IMR-90 (cell line): ENCODE results near the gene DDX54. TPM values are rescaled to one million over a fixed set of nuclear protein-coding genes. Genes with fewer than 3 reads are reported as not detected.
A peak's percentile ranks its signal among the peaks of the same experiment; 100 is the strongest.

Experiments
- ATAC-seq: fragments of 200-7000 bp; cut with Tn5 transposase; 2 replicates; pipeline ENCODE4 v1.9.1; 2020; ENCODE audit warnings: low read depth, mild to moderate bottlenecking, moderate library complexity
- BruUV-seq: library from RNA; stranded (reverse); fragments of 400-500 nt; replicated peaks from 2 replicates; lab custom pipeline; 2021; lab: Mats Ljungman, UMichigan
- CTCF ChIA-PET: fragments of 300-600 bp; formaldehyde crosslinking; extraction: SDS; loops from one replicate; lab custom pipeline; 2021; ENCODE audit warnings: antibody characterized with exemption; lab: Yijun Ruan, JAX
- POLR2A ChIA-PET: fragments of 300-600 bp; sonication (Branson Sonifier 250); formaldehyde crosslinking; loops from one replicate; lab custom pipeline; 2022; ENCODE audit warnings: antibody characterized with exemption; ENCODE audit not compliant: unreplicated experiment; lab: Charles Lee
- DNase-seq: peaks from one replicate; pipeline ENCODE4 v3.0.0; 2013
- H2AFZ ChIP-seq: replicated peaks from 2 replicates; pipeline ENCODE3; 2013; ENCODE audit warnings: low read length, mild to moderate bottlenecking; ENCODE audit not compliant: poor library complexity
- H2AK5ac ChIP-seq: 2 replicates; pipeline ENCODE4 v1.6.1; 2013; ENCODE audit warnings: low read depth, low read length, inconsistent platforms
- H2AK9ac ChIP-seq: replicated peaks from 2 replicates; pipeline ENCODE3; 2013; ENCODE audit warnings: mild to moderate bottlenecking, low read depth, low read length, moderate library complexity; ENCODE audit not compliant: poor library complexity
- H2BK120ac ChIP-seq: 2 replicates; pipeline ENCODE4 v1.6.1; 2013; ENCODE audit warnings: low read depth, low read length, inconsistent platforms
- H2BK15ac ChIP-seq: 3 replicates; pipeline ENCODE4 v1.6.1; 2013; ENCODE audit warnings: low read depth, low read length, inconsistent platforms
- H2BK20ac ChIP-seq: 2 replicates; pipeline ENCODE4 v1.6.1; 2013; ENCODE audit warnings: low read depth, mild to moderate bottlenecking, inconsistent platforms, low read length, moderate library complexity
- H2BK5ac ChIP-seq: 2 replicates; pipeline ENCODE4 v1.6.1; 2013; ENCODE audit warnings: mild to moderate bottlenecking, low read depth, low read length, inconsistent platforms; ENCODE audit not compliant: poor library complexity, severe bottlenecking
- H3K14ac ChIP-seq: replicated peaks from 2 replicates; pipeline ENCODE4 v1.6.1; 2013; ENCODE audit warnings: low read depth, low read length, inconsistent platforms
- H3K18ac ChIP-seq: 2 replicates; pipeline ENCODE4 v1.6.1; 2013; ENCODE audit warnings: low read depth, low read length, control low read depth
- H3K23ac ChIP-seq: 2 replicates; pipeline ENCODE4 v1.6.1; 2013; ENCODE audit warnings: low read depth, low read length, inconsistent platforms
- H3K27ac ChIP-seq: 2 replicates; pipeline ENCODE4 v1.5.1; 2013; ENCODE audit warnings: mild to moderate bottlenecking, control low read depth, low read length; ENCODE audit not compliant: insufficient read depth
- H3K27me3 ChIP-seq: 2 replicates; pipeline ENCODE4 v1.6.1; 2013; ENCODE audit warnings: low read length; ENCODE audit not compliant: control insufficient read depth, insufficient read depth
- H3K36me3 ChIP-seq: 2 replicates; pipeline ENCODE4 v1.6.1; 2013; ENCODE audit warnings: low read length, mixed read lengths; ENCODE audit not compliant: control insufficient read depth, insufficient read depth
- H3K4ac ChIP-seq: 2 replicates; pipeline ENCODE4 v1.6.1; 2013; ENCODE audit warnings: low read depth, low read length, inconsistent platforms
- H3K4me1 ChIP-seq: 2 replicates; pipeline ENCODE4 v1.6.1; 2013; ENCODE audit warnings: low read length, mixed read lengths; ENCODE audit not compliant: control insufficient read depth, insufficient read depth
- H3K4me2 ChIP-seq: 2 replicates; pipeline ENCODE4 v1.6.1; 2013; ENCODE audit warnings: low read depth, mild to moderate bottlenecking, control low read depth, low read length, moderate library complexity
- H3K4me3 ChIP-seq: 2 replicates; pipeline ENCODE4 v1.5.1; 2013; ENCODE audit warnings: low read depth, mild to moderate bottlenecking, control low read depth, low read length, moderate library complexity; ENCODE audit not compliant: insufficient read depth
- H3K56ac ChIP-seq: 2 replicates; pipeline ENCODE4 v1.6.1; 2013; ENCODE audit warnings: low read length, inconsistent platforms; ENCODE audit not compliant: insufficient read depth; ENCODE audit errors: extremely low read depth
- H3K79me1 ChIP-seq, 2 experiments: 2 replicates each; pipeline ENCODE4 v1.6.1; 2013; ENCODE audit warnings: low read length in 2 of 2, inconsistent platforms in 1 of 2, low read depth in 1 of 2
- H3K9ac ChIP-seq: 2 replicates; pipeline ENCODE4 v1.6.1; 2013; ENCODE audit warnings: low read depth, low read length, control low read depth
- H3K9me1 ChIP-seq: 2 replicates; pipeline ENCODE4 v1.6.1; 2013; ENCODE audit warnings: low read length, inconsistent platforms; ENCODE audit not compliant: insufficient read depth
- H3K9me3 ChIP-seq: 2 replicates; pipeline ENCODE4 v1.6.1; 2013; ENCODE audit warnings: low read length; ENCODE audit not compliant: control insufficient read depth, insufficient read depth
- H4K20me1 ChIP-seq: 2 replicates; pipeline ENCODE4 v1.6.1; 2013; ENCODE audit warnings: low read length, inconsistent platforms; ENCODE audit not compliant: insufficient read depth
- H4K5ac ChIP-seq: 2 replicates; pipeline ENCODE4 v1.6.1; 2013; ENCODE audit warnings: mild to moderate bottlenecking, low read depth, low read length, control low read depth
- H4K8ac ChIP-seq, 2 experiments: 2 replicates each; pipeline ENCODE4 v1.6.1; 2013; ENCODE audit warnings: low read depth in 2 of 2, low read length in 2 of 2, control low read depth in 1 of 2, inconsistent platforms in 1 of 2
- H4K91ac ChIP-seq: 2 replicates; pipeline ENCODE4 v1.6.1; 2013; ENCODE audit warnings: low read depth, low read length, inconsistent platforms; ENCODE audit not compliant: insufficient read depth
- BHLHE40 ChIP-seq: fragments of 150-350 bp; IDR thresholded peaks from 2 replicates; pipeline ENCODE4 v1.6.1; 2016; ENCODE audit warnings: mild to moderate bottlenecking, low read depth, low read length
- CEBPB ChIP-seq: IDR thresholded peaks from 2 replicates; pipeline ENCODE4 v1.6.1; 2012; ENCODE audit warnings: low read depth, low read length, improper control_type of control experiment
- CHD1 ChIP-seq: IDR thresholded peaks from 2 replicates; pipeline ENCODE4 v1.6.1; 2012; ENCODE audit warnings: low read depth, low read length, improper control_type of control experiment
- FOS ChIP-seq: fragments of 150-350 bp; IDR thresholded peaks from 2 replicates; pipeline ENCODE4 v1.6.1; 2016; ENCODE audit warnings: low read depth, low read length
- MAFK ChIP-seq: IDR thresholded peaks from 2 replicates; pipeline ENCODE4 v1.6.1; 2012; ENCODE audit warnings: low read depth, low read length, improper control_type of control experiment
- MAZ ChIP-seq: IDR thresholded peaks from 2 replicates; pipeline ENCODE4 v1.6.1; 2012; ENCODE audit warnings: low read depth, mild to moderate bottlenecking, low read length, improper control_type of control experiment, moderate library complexity, borderline replicate concordance
- MXI1 ChIP-seq: IDR thresholded peaks from 2 replicates; pipeline ENCODE4 v1.6.1; 2012; ENCODE audit warnings: low read depth, mild to moderate bottlenecking, low read length, moderate library complexity, borderline replicate concordance
- NFE2L2 ChIP-seq: fragments of 150-350 bp; IDR thresholded peaks from 2 replicates; pipeline ENCODE4 v1.6.1; 2016; ENCODE audit warnings: low read depth, mild to moderate bottlenecking, low read length
- POLR2A ChIP-seq: IDR thresholded peaks from 2 replicates; pipeline ENCODE4 v1.6.1; 2012; ENCODE audit warnings: mild to moderate bottlenecking, low read depth, low read length
- RAD21 ChIP-seq: IDR thresholded peaks from 2 replicates; pipeline ENCODE4 v1.6.1; 2012; ENCODE audit warnings: low read length, improper control_type of control experiment
- RCOR1 ChIP-seq: IDR thresholded peaks from 2 replicates; pipeline ENCODE4 v1.6.1; 2012; ENCODE audit warnings: mild to moderate bottlenecking, low read length, improper control_type of control experiment; ENCODE audit not compliant: insufficient replicate concordance
- RFX5 ChIP-seq: IDR thresholded peaks from 2 replicates; pipeline ENCODE4 v1.8.0; 2012; ENCODE audit warnings: low read depth, mild to moderate bottlenecking, low read length, moderate library complexity
- SMC3 ChIP-seq: fragments of 150-350 bp; IDR thresholded peaks from 2 replicates; pipeline ENCODE4 v1.6.1; 2016; ENCODE audit warnings: low read depth, mild to moderate bottlenecking, antibody characterized with exemption, low read length, moderate library complexity
- WGBS, 2 experiments: methylation state at CpG; one replicate each; pipeline versions ENCODE4 v1.1.5 to v1.1.7; 2013; ENCODE audit warnings: missing lambda C conversion rate in 2 of 2; ENCODE audit not compliant: insufficient read length in 1 of 2; ENCODE audit errors: extremely low coverage in 2 of 2; 5-methylcytosine and 5-hydroxymethylcytosine counted together
- dilution Hi-C: fragments of 300-500 bp; cut with HindIII; formaldehyde crosslinking; loops from one replicate; pipeline ENCODE4 v1.14.3; 2018; ENCODE audit warnings: low sequenced_read_pairs; ENCODE audit not compliant: unreplicated experiment
- in situ Hi-C: fragments of 300-500 bp; cut with MboI; formaldehyde crosslinking; loops from 3 replicates; pipeline ENCODE4 v1.14.3; 2019; ENCODE audit warnings: low sequenced_read_pairs, inconsistent platforms, mixed read lengths
- intact Hi-C: fragments of 100-400 bp; cut with micrococcal nuclease; formaldehyde crosslinking; loops from 2 replicates; pipeline ENCODE4 v1.10.0; 2022
- polyA plus RNA-seq, 3 experiments: library from polyadenylated mRNA; depleted of rRNA; stranded (reverse); fragments of >200 nt; gene quantifications; 2 replicates each; pipeline ENCODE4 v1.2.3, GENCODE V29; 2012; ENCODE audit warnings: low replicate concordance in 1 of 3
- total RNA-seq: library from RNA; depleted of rRNA; stranded (reverse); fragments of >200 nt; gene quantifications from 2 replicates; pipeline ENCODE4 v1.2.3, GENCODE V29; 2012
- TF ChIP-seq, protein P1 (sequence below): fragments of 150-350 bp; IDR thresholded peaks from 2 replicates; pipeline ENCODE4 v1.6.1; 2016; ENCODE audit warnings: low read depth, mild to moderate bottlenecking, low read length, moderate library complexity, borderline replicate concordance
- TF ChIP-seq, protein P2 (sequence below): conservative IDR thresholded peaks from 2 replicates; pipeline ENCODE4 v1.5.1; 2012; ENCODE audit warnings: mild to moderate bottlenecking, low read depth, low read length, improper control_type of control experiment

DDX54 gene
- total and polyA plus RNA-seq, 2 of the 4 experiments (the other 2 are of a cell fraction): 23.8 to 47.5 TPM

DNA sequence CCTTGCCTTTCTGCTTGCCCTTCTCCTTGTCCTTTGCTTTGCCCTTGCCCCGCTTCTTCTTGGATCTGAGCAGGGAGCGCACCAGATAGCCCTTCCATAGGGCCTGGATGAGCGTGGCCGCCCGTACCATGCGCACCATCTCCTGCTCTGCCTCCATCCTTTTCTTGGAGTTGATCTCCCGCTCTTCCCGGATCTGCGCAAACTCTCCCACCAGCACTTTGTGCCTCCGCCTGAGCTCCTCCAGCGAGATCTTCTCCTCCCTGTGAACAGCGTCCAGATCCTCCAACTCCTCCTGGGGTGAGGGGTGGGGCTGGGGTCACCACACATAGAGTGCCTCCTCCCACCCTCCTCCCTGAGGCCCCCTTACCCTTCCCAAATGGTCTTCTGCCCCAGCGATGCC, 10.3 kb upstream of the DDX54 start (continued):
- TF ChIP-seq CEBPB: no peak

DNA sequence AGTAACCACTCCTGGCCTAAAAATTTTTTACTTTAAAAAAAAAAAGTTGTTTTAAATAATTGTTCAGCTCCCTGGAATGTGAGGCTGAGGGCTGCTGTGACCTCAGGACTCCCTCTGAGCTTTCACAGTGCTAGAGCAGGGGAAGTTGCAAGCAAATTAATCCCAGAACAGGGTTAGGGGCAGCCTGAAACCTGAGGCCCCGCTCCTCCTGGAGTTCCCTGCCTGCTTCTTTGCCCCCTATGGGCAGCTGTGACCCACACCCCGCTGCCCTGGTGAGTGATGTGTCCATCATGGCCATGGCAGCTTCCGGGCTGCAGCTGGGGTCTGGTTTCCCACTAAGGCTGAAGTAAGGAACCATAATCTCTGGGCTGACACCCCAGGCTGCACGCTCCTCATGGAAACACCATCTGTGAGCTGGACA, 9.7 kb upstream of the DDX54 start:
- BruUV-seq: no TSS peak
- Histone ChIP-seq H3K4me1 (peaks cover 9% of the 10 kb centered on the region), H3K56ac (peak overlapping the region; percentile 73), H2BK120ac (peak overlapping the region; percentile 97), H3K14ac (peak overlapping the region; percentile 72), H2AK9ac (peak overlapping the region; percentile 84), H3K9me1 (peaks cover 5% of the 10 kb centered on the region; the same call in 1 of the 2 replicates), H4K91ac (peak overlapping the region; percentile 64), H3K9me3 (no peaks in the 10 kb centered on the region), H3K9ac (0 out of 2 replicates have a peak overlapping the region, but pooled peaks have one; percentile 0), H4K20me1 (no peaks in the 10 kb centered on the region), H3K27me3 (no peaks in the 10 kb centered on the region), H3K23ac (peak overlapping the region; percentile 48; the same call in 1 of the 2 replicates), H3K4ac (peak overlapping the region; percentile 90), H2BK15ac (peak overlapping the region; percentile 42; the same call in 1 of the 3 replicates), H3K4me3 (no peak overlapping the region), H2BK20ac (peak overlapping the region; percentile 91), H4K8ac (peak overlapping the region in 1 of 2 experiments; percentile 83; a peak in 2 of 4 replicates), H3K79me1 (peaks cover 2 to 12% of the 10 kb centered on the region in 2 experiments; a peak in 1 of 4 replicates), H2AFZ (peak overlapping the region; percentile 77), H3K36me3 (peaks cover 10% of the 10 kb centered on the region), H2AK5ac (peak overlapping the region; percentile 86), H2BK5ac (peak overlapping the region; percentile 10), H3K27ac (peak overlapping the region; percentile 77), H3K4me2 (no peak overlapping the region), H4K5ac (no peak overlapping the region), H3K18ac (no peak overlapping the region; the same call in 1 of the 2 replicates)
- intact Hi-C loops: loop anchor here (5.0 to 10.0 kb wide), 3 partner anchors 102 to 717 kb away; partner anchors contain the start of gene PLBD2
- POLR2A ChIA-PET: no interaction called here
- no CpG with 5 or more reads among the region's 4 CpGs for WGBS, 2 experiments
- CTCF ChIA-PET: interaction anchor here (1.2 kb wide), 1 partner anchor 230 kb away, joined by 6 read pairs; no protein-coding TSS in a partner anchor
- in situ Hi-C loops: loop anchor here (5.0 to 25.0 kb wide), 2 partner anchors 232 to 1217 kb away; partner anchors contain the start of gene TBX5
- DNase-seq (peak; percentile 73), ATAC-seq (peak; percentile 72)
- dilution Hi-C loops: no loop called here
- TF ChIP-seq FOS: no peak
- no peak for TF ChIP-seq RAD21
- TF ChIP-seq MXI1: no peak
- TF ChIP-seq NFE2L2: no peak
- no peak for TF ChIP-seq MAZ
- no peak for TF ChIP-seq POLR2A
- no peak for TF ChIP-seq RFX5
- TF ChIP-seq, protein P1, sequence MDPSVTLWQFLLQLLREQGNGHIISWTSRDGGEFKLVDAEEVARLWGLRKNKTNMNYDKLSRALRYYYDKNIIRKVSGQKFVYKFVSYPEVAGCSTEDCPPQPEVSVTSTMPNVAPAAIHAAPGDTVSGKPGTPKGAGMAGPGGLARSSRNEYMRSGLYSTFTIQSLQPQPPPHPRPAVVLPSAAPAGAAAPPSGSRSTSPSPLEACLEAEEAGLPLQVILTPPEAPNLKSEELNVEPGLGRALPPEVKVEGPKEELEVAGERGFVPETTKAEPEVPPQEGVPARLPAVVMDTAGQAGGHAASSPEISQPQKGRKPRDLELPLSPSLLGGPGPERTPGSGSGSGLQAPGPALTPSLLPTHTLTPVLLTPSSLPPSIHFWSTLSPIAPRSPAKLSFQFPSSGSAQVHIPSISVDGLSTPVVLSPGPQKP: no peak
- no peak for TF ChIP-seq BHLHE40
- no peak for TF ChIP-seq CEBPB
- TF ChIP-seq RCOR1: no peak
- TF ChIP-seq, protein P2, sequence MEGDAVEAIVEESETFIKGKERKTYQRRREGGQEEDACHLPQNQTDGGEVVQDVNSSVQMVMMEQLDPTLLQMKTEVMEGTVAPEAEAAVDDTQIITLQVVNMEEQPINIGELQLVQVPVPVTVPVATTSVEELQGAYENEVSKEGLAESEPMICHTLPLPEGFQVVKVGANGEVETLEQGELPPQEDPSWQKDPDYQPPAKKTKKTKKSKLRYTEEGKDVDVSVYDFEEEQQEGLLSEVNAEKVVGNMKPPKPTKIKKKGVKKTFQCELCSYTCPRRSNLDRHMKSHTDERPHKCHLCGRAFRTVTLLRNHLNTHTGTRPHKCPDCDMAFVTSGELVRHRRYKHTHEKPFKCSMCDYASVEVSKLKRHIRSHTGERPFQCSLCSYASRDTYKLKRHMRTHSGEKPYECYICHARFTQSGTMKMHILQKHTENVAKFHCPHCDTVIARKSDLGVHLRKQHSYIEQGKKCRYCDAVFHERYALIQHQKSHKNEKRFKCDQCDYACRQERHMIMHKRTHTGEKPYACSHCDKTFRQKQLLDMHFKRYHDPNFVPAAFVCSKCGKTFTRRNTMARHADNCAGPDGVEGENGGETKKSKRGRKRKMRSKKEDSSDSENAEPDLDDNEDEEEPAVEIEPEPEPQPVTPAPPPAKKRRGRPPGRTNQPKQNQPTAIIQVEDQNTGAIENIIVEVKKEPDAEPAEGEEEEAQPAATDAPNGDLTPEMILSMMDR: no peak
- no peak for TF ChIP-seq CHD1
- no peak for TF ChIP-seq SMC3
- TF ChIP-seq MAFK: no peak
